ENCODE data around the gene ITPK1.

The ITPK1 gene

GRCh38 chr14:93007225-93007997 lies 108.3 kb downstream of the ITPK1 start:
- peak; percentile 6 for DNase-seq
- H3K14ac ChIP-seq (ENCODE audit: low read length in 2 of 2): no peak overlapping the region
- WGBS: 87% methylated on average over 15 of the region's 15 CpGs

GRCh38 chr14:93006567-93007051 lies 109.1 kb downstream of the ITPK1 start:
- H3K27me3 ChIP-seq (ENCODE audit: control insufficient read depth in 1 of 2, insufficient read depth in 1 of 2, low read length in 2 of 2): peaks cover 0 to 6% of the 10 kb centered on the region in 2 experiments
- no peak overlapping the region for H3K4ac ChIP-seq (ENCODE audit: low read depth in 1 of 2, low read length in 2 of 2)
- no peak overlapping the region for H4K8ac ChIP-seq (ENCODE audit: low read length)
- H2BK12ac ChIP-seq (ENCODE audit: low read length in 2 of 2): no peak overlapping the region
- 76% methylated on average over 6 of the region's 6 CpGs for WGBS
- no peak for DNase-seq
- no peak overlapping the region for H3K27ac ChIP-seq (ENCODE audit: low read length, poor library complexity, severe bottlenecking)
- H2BK5ac ChIP-seq (ENCODE audit: low read depth, low read length, poor library complexity, severe bottlenecking): no peak overlapping the region
- H3K9me3 ChIP-seq (ENCODE audit: control insufficient read depth, low read length): no peaks in the 10 kb centered on the region
- H2AFZ ChIP-seq (ENCODE audit: low read depth, low read length): no peak overlapping the region
- H3K4me2 ChIP-seq (ENCODE audit: low read length, poor library complexity, severe bottlenecking): no peak overlapping the region
- peak overlapping the region; percentile 9 for H2AK5ac ChIP-seq (ENCODE audit: low read length, severe bottlenecking)
- no peaks in the 10 kb centered on the region for H3K79me1 ChIP-seq (replicated peaks; ENCODE audit: low read length, poor library complexity, severe bottlenecking)
- no peak overlapping the region for H3K23ac ChIP-seq (ENCODE audit: low read length in 2 of 2)
- no peak overlapping the region for H3K9ac ChIP-seq (ENCODE audit: low read length)
- peaks cover 0 to 5% of the 10 kb centered on the region in 2 experiments for H3K36me3 ChIP-seq (ENCODE audit: control insufficient read depth in 1 of 2, insufficient read depth in 2 of 2, low read depth in 1 of 2, low read length in 2 of 2)
- no peak overlapping the region for H2BK15ac ChIP-seq (ENCODE audit: low read depth, poor library complexity, severe bottlenecking)
- no peak overlapping the region for H2BK120ac ChIP-seq (ENCODE audit: low read depth, low read length)
- no peak overlapping the region for H3K18ac ChIP-seq (ENCODE audit: low read depth in 1 of 2, low read length in 2 of 2)
- peak overlapping the region in 1 of 2 experiments; percentile 30 for H3K4me3 ChIP-seq (ENCODE audit: insufficient read depth in 1 of 2, low read depth in 1 of 2, low read length in 2 of 2)
- H4K91ac ChIP-seq (ENCODE audit: low read length): no peak overlapping the region
- H3K14ac ChIP-seq (ENCODE audit: low read length in 2 of 2): peak overlapping the region in 1 of 2 experiments; percentile 66
- peaks cover 35% of the 10 kb centered on the region for H3K4me1 ChIP-seq (ENCODE audit: control insufficient read depth, insufficient read depth, low read depth, low read length)

More at GRCh38 chr14:93007225-93007997, 108.3 kb downstream of the ITPK1 start:
- no peak overlapping the region for H2BK120ac ChIP-seq (ENCODE audit: low read depth, low read length)
- peaks cover 0 to 5% of the 10 kb centered on the region in 2 experiments for H3K36me3 ChIP-seq (ENCODE audit: control insufficient read depth in 1 of 2, insufficient read depth in 2 of 2, low read depth in 1 of 2, low read length in 2 of 2)
- H3K4me3 ChIP-seq (ENCODE audit: insufficient read depth in 1 of 2, low read depth in 1 of 2, low read length in 2 of 2): peak overlapping the region in 1 of 2 experiments; percentile 34
- H3K18ac ChIP-seq (ENCODE audit: low read depth in 1 of 2, low read length in 2 of 2): no peak overlapping the region
- no peak overlapping the region for H2BK5ac ChIP-seq (ENCODE audit: low read depth, low read length, poor library complexity, severe bottlenecking)
- H2BK12ac ChIP-seq (ENCODE audit: low read length in 2 of 2): no peak overlapping the region
- H4K8ac ChIP-seq (ENCODE audit: low read length): no peak overlapping the region
- no peaks in the 10 kb centered on the region for H3K9me3 ChIP-seq (ENCODE audit: control insufficient read depth, low read length)
- H3K79me1 ChIP-seq (replicated peaks; ENCODE audit: low read length, poor library complexity, severe bottlenecking): no peaks in the 10 kb centered on the region
- no peak overlapping the region for H2AFZ ChIP-seq (ENCODE audit: low read depth, low read length)
- H4K91ac ChIP-seq (ENCODE audit: low read length): no peak overlapping the region
- no peak overlapping the region for H2BK15ac ChIP-seq (ENCODE audit: low read depth, poor library complexity, severe bottlenecking)
- peak overlapping the region; percentile 52 for H3K9ac ChIP-seq (ENCODE audit: low read length)
- H3K4me1 ChIP-seq (ENCODE audit: control insufficient read depth, insufficient read depth, low read depth, low read length): peaks cover 37% of the 10 kb centered on the region
- H3K4me2 ChIP-seq (ENCODE audit: low read length, poor library complexity, severe bottlenecking): no peak overlapping the region
- H3K27me3 ChIP-seq (ENCODE audit: control insufficient read depth in 1 of 2, insufficient read depth in 1 of 2, low read length in 2 of 2): peaks cover 0 to 6% of the 10 kb centered on the region in 2 experiments
- no peak overlapping the region for H3K23ac ChIP-seq (ENCODE audit: low read length in 2 of 2)
- no peak overlapping the region for H2AK5ac ChIP-seq (ENCODE audit: low read length, severe bottlenecking)
- no peak overlapping the region for H3K27ac ChIP-seq (ENCODE audit: low read length, poor library complexity, severe bottlenecking)
- H3K4ac ChIP-seq (ENCODE audit: low read depth in 1 of 2, low read length in 2 of 2): no peak overlapping the region

DNA sequence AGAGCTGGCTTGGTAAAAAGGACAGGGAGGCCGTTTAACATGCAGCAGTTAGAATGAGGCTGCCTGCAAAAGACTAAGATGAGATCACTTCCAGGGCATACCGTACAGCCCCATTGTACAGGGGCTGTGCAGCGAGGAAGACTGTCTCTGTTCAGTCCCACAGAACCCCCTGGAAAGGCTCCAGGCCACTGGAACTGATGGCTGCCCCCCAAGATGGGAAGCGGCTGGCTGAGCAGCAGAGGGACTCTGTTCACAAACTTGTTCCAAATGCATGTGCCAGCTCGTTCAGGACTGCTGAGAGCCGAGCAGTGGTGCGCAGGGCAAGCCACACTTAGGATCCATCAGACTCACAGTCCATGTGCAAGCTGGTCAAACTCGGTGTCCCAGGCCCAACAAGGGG lies 109.9 kb downstream of the ITPK1 start:
- Histone ChIP-seq H2BK120ac (ENCODE audit: low read depth, low read length) (no peak overlapping the region), H3K27ac (ENCODE audit: low read length, poor library complexity, severe bottlenecking) (no peak overlapping the region), H3K9ac (ENCODE audit: low read length) (no peak overlapping the region), H2BK12ac (ENCODE audit: low read length in 2 of 2) (no peak overlapping the region), H2BK5ac (ENCODE audit: low read depth, low read length, poor library complexity, severe bottlenecking) (no peak overlapping the region), H3K36me3 (ENCODE audit: control insufficient read depth in 1 of 2, insufficient read depth in 2 of 2, low read depth in 1 of 2, low read length in 2 of 2) (no peaks in the 10 kb centered on the region), H2AK5ac (ENCODE audit: low read length, severe bottlenecking) (no peak overlapping the region), H3K14ac (ENCODE audit: low read length in 2 of 2) (no peak overlapping the region), H4K8ac (ENCODE audit: low read length) (no peak overlapping the region), H3K4me2 (ENCODE audit: low read length, poor library complexity, severe bottlenecking) (no peak overlapping the region), H3K18ac (ENCODE audit: low read depth in 1 of 2, low read length in 2 of 2) (no peak overlapping the region), H2AFZ (ENCODE audit: low read depth, low read length) (no peak overlapping the region), H3K23ac (ENCODE audit: low read length in 2 of 2) (no peak overlapping the region), H3K4me1 (ENCODE audit: control insufficient read depth, insufficient read depth, low read depth, low read length) (peaks cover 33% of the 10 kb centered on the region), H3K4me3 (ENCODE audit: insufficient read depth in 1 of 2, low read depth in 1 of 2, low read length in 2 of 2) (no peak overlapping the region), H3K79me1 (replicated peaks; ENCODE audit: low read length, poor library complexity, severe bottlenecking) (no peaks in the 10 kb centered on the region), H2BK15ac (ENCODE audit: low read depth, poor library complexity, severe bottlenecking) (no peak overlapping the region), H3K27me3 (ENCODE audit: control insufficient read depth in 1 of 2, insufficient read depth in 1 of 2, low read length in 2 of 2) (peaks cover 0 to 6% of the 10 kb centered on the region in 2 experiments), H3K4ac (ENCODE audit: low read depth in 1 of 2, low read length in 2 of 2) (no peak overlapping the region), H3K9me3 (ENCODE audit: control insufficient read depth, low read length) (no peaks in the 10 kb centered on the region), H4K91ac (ENCODE audit: low read length) (no peak overlapping the region)
- DNase-seq: no peak
- 79% methylated on average over 8 of the region's 8 CpGs for WGBS

- Histone ChIP-seq H3K14ac (ENCODE audit: low read length in 2 of 2) (no peak overlapping the region), H3K18ac (ENCODE audit: low read depth in 1 of 2, low read length in 2 of 2) (no peak overlapping the region), H2BK12ac (ENCODE audit: low read length in 2 of 2) (no peak overlapping the region), H2BK15ac (ENCODE audit: low read depth, poor library complexity, severe bottlenecking) (no peak overlapping the region), H2BK120ac (ENCODE audit: low read depth, low read length) (no peak overlapping the region), H3K27ac (ENCODE audit: low read length, poor library complexity, severe bottlenecking) (no peak overlapping the region), H2BK5ac (ENCODE audit: low read depth, low read length, poor library complexity, severe bottlenecking) (no peak overlapping the region), H4K8ac (ENCODE audit: low read length) (no peak overlapping the region), H3K4me2 (ENCODE audit: low read length, poor library complexity, severe bottlenecking) (no peak overlapping the region), H2AFZ (ENCODE audit: low read depth, low read length) (no peak overlapping the region), H3K27me3 (ENCODE audit: control insufficient read depth in 1 of 2, insufficient read depth in 1 of 2, low read length in 2 of 2) (peaks cover 0 to 6% of the 10 kb centered on the region in 2 experiments), H3K4ac (ENCODE audit: low read depth in 1 of 2, low read length in 2 of 2) (no peak overlapping the region), H3K9me3 (ENCODE audit: control insufficient read depth, low read length) (no peaks in the 10 kb centered on the region), H3K9ac (ENCODE audit: low read length) (no peak overlapping the region), H3K23ac (ENCODE audit: low read length in 2 of 2) (no peak overlapping the region), H3K4me3 (ENCODE audit: insufficient read depth in 1 of 2, low read depth in 1 of 2, low read length in 2 of 2) (no peak overlapping the region), H3K36me3 (ENCODE audit: control insufficient read depth in 1 of 2, insufficient read depth in 2 of 2, low read depth in 1 of 2, low read length in 2 of 2) (no peaks in the 10 kb centered on the region), H3K79me1 (replicated peaks; ENCODE audit: low read length, poor library complexity, severe bottlenecking) (no peaks in the 10 kb centered on the region), H3K4me1 (ENCODE audit: control insufficient read depth, insufficient read depth, low read depth, low read length) (peaks cover 32% of the 10 kb centered on the region), H2AK5ac (ENCODE audit: low read length, severe bottlenecking) (no peak overlapping the region), H4K91ac (ENCODE audit: low read length) (no peak overlapping the region)
- 97% methylated on average over 7 of the region's 7 CpGs for WGBS
- no peak for DNase-seq
These were observed 110.5 kb downstream of the ITPK1 start for GRCh38 chr14:93005135-93005813.

Data from mesenchymal stem cell (in vitro differentiated cells and primary cell).